GM21381 (cell line): ENCODE data around the gene IRX4.

ENCODE experiments used
- ATAC-seq: cut with Tn5 transposase; IDR thresholded peaks from one replicate; pipeline ENCODE4 v1.9.1; 2021; ENCODE audit warnings: mild to moderate bottlenecking, moderate library complexity; ENCODE audit not compliant: unreplicated experiment

Gene IRX4

DNA sequence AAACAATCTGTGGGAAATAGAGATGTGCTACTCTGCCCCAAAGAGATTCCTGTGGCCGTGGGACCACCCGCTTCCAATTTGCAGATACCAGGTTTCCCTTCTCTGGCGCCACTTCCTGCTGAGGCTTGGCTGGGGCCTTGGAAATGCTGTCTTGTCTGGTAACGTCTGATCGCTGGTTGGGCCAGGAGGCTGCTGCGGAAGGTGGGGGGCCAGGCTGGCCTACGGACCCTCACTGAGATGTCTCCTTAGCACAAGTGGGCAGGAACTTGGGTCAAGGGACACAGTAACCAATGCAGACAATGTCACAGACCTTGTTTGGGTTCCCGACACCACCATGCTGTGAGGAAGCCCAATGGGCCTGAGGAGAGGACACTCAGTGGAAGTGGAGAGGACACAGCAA is 31.7 kb upstream of the IRX4 start:
- no peak for ATAC-seq

DNA sequence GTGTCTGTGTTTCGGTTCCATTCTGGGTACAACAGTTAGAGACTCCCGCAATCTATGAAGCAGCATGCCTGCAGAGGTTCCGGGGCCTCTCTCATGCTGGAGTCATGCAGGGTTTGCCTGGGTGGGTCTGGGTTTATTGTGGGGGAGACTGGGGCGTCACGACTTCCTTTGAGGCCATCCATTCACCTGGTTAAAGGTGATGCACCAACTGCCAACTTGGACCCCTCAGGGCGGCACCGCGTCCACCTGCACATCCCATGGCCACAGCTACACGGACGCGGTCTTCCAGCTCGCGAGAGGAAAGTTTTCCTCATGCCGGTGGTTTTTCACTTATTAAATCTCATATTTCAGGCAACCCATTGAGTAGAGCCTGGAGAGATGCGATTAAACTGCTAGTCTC is 30.9 kb upstream of the IRX4 start:
- ATAC-seq: no peak

DNA sequence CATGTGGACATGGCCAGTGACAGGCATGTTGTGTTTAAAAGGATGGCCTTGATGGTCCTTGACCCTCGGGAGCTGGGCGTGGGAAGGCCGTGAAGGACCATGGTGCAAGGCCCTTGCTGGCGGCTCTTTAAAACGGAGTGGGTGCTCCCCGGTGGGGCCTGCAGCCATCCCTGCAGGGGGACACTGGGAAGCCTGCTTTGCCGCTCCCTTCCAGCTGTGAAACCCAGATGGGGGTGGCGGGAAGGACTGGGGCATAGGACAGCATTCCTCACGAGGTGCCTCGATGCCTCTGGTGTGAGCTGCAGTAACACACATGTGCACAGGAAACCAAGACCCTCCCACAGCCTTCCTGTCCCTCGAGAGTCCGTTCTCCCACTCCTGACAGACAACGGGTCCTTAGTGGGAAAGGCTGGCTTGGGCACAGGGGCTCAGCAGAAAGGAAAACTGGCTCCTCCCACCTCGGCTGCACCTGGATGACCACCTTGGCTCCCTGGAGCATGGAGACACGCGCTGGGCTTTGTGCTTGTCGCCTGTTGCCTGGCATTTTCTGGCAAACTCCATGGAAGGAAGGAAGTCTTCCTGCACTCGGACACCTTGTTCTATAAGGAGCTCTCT is 30.3 kb upstream of the IRX4 start:
- no peak for ATAC-seq

DNA sequence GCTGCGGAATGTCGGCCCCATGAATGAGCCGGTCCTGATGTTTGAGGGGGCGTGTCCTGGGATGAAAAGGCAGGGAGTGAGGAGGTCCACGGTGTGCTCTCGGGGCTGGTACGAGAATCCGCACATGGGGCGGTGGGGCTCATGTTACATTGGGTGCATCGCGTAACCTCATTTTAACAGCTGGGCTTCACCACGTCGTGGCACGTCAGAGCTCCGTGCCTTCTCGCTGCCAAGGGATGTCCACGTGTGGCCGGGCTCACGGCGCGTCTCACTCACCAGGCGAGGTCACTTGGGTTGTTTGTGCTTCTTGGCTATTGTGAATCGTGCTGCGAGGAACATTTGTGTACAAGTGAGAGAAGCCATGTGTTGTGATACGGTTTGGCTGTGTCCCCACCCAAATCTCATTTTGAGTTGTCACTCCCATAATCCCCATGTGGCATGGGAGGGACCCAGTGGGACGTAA is 29.1 kb upstream of the IRX4 start:
- ATAC-seq: no peak

DNA sequence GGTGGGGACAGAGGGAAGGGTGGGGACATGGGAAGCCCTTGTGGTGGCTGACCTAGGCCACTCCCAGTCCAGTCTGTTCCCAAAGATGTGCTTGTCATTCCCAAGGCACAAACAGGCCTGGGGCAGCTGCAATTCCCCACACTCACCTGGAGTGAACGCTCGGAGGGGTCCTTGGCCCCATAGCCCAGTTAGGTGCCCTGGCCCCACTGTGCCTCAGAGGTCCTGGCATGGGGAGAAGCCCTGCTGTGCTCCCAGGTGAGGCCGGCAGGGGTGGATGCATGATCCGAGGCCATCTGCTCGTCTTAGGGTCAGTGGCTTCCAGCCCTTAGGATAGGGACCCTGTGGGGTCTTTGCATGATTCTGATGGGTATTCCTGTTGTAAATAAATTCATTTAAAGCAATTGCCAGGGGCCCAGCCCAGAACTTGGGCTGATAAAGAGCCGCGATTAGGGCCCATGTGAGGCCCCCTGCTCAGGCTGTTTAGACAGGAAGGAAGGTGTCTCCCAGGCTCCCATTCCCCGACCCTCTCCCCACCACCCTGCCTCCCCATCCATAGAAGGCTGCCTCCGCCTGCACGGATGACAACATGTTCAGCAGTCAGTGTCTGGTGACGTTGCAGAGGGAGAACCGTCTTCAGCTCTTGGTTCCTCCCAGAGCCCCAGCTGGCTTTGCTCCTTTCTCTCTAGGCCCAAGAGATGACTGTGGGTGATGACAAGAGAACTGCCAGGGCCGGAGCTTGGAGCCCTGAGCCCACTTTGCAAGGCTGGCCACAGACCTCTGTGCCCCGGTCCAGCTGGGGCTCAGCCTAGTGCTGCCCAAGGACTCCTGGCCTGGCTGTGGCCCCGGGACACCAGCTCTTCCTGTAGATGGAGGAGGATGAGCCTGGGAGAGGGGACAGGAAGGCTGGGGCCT is 28.4 kb upstream of the IRX4 start:
- ATAC-seq: no peak

GRCh38 chr5:1910081-1910760 is 27.5 kb upstream of the IRX4 start:
- no peak for ATAC-seq

DNA sequence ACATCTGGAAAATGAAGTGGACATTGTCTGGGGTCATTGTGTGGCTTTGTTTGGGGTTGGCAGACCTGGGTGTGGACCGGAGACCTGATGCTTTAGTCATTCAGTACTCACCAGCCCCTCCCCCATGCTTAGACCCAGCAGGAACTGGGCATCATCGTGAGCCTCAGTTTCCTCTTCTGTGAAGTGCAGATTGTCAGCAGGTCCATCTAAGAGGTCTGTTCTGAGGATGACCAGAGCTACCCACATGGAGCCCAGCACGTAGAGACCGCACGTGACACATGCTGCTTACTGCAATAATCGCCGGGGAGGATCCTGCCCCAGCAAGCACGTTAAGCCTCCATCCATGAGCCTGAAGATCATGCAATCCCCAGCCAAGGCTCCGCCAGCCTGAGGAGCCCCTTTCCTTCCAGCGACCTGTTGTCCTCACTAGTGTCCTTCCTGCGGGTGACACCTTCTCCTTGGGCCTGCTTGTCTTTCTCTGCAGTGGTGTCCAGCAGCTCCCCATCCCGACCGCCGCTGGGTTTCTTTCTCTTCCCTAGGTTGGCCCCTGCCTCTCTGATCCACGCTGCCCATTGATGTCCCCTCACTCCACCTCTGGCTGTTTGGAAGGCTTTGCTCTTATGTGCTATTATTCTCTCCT is 26.7 kb upstream of the IRX4 start:
- ATAC-seq: no peak

GRCh38 chr5:1908931-1909330 is 26.2 kb upstream of the IRX4 start:
- no peak for ATAC-seq

- no peak for ATAC-seq
Measured at GRCh38 chr5:1907616-1908015, 24.9 kb upstream of the IRX4 start.

- no peak for ATAC-seq
Measured at GRCh38 chr5:1905108-1905507, 22.4 kb upstream of the IRX4 start.

GRCh38 chr5:1901983-1902382 is 19.3 kb upstream of the IRX4 start:
- no peak for ATAC-seq

DNA sequence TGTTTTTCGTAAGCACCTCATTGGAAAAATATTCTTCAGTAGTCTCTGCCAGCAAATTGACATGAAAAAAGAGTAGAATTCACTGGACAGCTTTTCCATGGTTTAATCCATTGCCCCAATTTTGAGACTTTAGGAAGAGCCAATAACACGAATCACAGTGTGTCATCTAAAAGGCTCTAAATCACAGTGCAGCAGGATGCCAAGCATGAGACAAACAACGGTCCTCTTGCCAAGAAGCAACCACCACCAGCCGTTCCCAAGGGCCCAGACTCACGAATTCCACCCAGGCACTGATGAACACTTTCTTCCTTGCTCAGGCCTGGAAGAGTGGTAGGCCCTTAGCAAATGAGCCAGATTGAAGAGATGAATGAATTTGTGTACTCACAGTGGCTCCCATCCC is 18.3 kb upstream of the IRX4 start:
- ATAC-seq: no peak

DNA sequence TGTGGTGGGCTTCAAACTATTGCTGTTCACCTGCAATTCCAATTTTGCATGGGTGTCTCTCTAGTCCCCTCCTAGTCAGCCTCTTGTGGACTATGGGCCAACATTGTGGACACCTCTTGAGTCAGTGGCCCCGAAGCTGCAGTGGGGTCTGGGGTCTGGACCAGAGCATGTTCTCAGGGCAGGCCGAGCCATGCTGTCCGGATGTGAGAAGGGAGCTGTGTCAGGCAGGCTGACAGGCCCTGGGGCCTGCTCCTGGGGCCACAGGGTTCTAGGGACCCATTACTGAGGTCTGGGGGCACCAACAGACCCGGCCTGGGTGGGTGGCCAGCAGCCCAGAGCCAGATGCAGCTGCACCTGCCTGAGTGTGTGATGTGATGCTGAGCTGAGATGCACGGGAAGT is 16.5 kb upstream of the IRX4 start:
- no peak for ATAC-seq

- no peak for ATAC-seq
Measured at GRCh38 chr5:1897816-1898450, 15.2 kb upstream of the IRX4 start.

- ATAC-seq: no peak
Measured at GRCh38 chr5:1897386-1897785, 14.7 kb upstream of the IRX4 start.

DNA sequence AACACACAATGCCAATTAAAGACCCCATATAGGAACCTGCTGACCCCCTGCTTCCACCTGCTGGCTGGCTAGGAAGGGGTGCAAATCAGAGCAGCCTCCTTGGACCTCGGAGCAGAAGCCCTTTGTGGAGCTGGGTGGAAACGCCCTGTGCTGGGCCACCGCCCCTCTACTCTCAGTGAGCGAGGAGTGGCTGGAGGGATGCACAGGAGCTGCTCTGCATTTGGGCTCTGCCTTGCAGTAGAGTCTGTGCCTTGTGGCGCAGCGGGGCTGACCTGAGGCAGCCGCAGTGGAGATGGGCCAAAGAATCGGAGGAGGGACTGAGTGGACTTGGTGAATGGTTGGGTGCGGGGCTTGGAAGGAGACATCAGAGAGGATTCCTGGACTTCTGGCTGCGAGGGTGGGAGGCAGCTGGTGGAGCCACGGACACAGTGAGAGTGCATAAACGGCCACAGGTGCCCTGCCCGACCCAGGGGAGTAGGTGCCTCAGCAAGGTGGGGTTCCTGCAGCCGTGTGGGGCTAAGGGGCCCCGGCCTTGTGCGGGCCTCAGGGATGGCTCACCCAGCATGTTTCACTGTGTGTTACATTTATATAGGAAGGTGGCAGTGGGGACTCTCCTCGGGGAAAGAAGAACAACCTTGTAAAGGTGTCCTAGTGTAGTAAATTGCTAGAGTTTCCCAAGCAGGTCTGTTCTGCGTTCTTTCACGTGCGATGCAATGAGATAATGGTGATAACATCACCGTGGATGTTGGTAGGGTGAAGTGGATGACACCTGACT is 14.1 kb upstream of the IRX4 start:
- no peak for ATAC-seq

GRCh38 chr5:1895739-1896420 is 13.2 kb upstream of the IRX4 start:
- no peak for ATAC-seq

DNA sequence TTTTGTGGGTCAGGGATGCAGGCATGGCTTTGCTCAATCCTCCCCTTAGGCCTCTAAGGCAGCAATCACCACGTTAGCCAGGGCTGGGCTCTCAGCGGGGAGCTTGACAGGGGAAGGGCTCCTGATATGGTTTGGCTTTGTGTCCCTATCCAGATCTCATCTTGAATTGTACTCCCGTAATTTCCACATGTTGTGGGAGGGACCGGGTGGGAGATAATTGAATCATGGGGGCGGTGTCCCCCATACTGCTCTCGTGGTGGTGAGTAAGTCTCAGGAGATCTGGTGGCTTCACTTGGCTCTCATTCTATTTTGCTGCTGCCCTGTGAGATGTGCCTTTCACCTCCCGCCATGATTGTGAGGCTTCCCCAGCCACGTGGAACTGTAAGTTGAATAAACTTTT is 11.5 kb upstream of the IRX4 start:
- ATAC-seq: no peak

DNA sequence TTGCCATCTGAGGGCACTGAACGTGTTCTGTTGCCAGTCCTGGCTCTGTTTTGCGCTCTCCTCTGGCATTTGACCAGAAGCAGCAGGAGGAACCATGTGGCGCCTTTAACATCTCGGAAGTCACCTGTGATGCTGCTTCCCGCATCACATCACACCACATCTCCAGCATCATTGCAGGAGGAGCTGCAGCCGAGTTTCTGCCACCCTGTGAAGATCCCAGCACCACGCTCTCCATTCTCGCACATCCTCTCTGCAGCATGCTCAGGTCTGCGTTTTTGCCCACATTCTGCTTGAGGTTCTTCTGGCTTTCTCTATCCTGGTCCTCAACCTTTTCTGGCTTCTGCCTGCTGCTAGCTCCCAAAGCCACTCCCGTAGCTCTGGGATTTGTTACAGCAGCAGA is 11.0 kb upstream of the IRX4 start:
- ATAC-seq: no peak
